ENCODE results near the gene RAB43.

DNA sequence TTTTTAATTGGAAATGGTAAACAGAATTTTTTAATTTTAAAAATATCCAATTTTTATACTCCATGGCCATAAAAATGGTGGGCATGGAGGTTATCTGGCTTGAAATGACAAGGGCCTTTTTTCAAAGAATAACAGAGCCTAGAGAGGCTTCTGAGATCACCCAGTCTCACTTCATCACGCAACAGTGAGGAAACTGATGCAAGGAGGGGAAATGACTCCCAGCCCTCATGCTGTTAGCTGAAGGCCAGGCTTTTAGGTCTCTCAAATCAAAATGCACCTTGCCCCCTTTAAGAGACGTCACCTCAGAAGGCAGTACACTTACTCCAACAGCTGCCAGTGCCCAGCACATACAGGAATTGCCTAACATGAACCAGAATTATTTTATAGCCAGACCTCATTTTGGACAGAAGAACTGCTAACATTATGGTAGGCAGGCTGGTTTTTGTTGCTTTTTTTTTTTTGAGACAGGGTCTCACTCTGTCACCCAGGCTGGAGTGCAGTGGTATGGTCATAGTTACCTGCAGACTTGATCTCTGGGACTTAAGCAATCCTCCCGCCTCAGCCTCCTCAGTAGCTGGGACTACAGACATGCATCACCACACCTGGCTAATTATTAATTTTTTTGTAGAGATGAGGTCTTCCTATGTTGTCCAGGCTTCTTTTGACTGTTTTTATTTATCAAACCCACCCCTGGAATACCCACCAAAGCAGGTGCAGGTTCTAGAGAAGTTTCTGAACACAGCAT, 9.1 kb downstream of the RAB43 start:
- TF ChIP-seq POLR2A (IDR thresholded peaks at IDR 0.05; ENCODE audit: low read depth) (no peak), POLR2AphosphoS5 (IDR thresholded peaks at IDR 0.05) (no peak), EP300 (IDR thresholded peaks at IDR 0.05) (no peak)
- TF ChIP-seq, protein P1, sequence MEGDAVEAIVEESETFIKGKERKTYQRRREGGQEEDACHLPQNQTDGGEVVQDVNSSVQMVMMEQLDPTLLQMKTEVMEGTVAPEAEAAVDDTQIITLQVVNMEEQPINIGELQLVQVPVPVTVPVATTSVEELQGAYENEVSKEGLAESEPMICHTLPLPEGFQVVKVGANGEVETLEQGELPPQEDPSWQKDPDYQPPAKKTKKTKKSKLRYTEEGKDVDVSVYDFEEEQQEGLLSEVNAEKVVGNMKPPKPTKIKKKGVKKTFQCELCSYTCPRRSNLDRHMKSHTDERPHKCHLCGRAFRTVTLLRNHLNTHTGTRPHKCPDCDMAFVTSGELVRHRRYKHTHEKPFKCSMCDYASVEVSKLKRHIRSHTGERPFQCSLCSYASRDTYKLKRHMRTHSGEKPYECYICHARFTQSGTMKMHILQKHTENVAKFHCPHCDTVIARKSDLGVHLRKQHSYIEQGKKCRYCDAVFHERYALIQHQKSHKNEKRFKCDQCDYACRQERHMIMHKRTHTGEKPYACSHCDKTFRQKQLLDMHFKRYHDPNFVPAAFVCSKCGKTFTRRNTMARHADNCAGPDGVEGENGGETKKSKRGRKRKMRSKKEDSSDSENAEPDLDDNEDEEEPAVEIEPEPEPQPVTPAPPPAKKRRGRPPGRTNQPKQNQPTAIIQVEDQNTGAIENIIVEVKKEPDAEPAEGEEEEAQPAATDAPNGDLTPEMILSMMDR (IDR thresholded peaks at IDR 0.05) = no peak
